Endothelial cell of umbilical vein (primary cell): Measurements from ENCODE around the gene SUGP1. TPM values are rescaled to one million over a fixed set of nuclear protein-coding genes. Genes with fewer than 3 reads are reported as not detected.

ENCODE experiments used
- BruUV-seq: library from RNA; stranded (reverse); fragments of 400-500 nt; replicated peaks from 2 replicates; lab custom pipeline; 2021; lab: Mats Ljungman, UMichigan
- CTCF ChIA-PET: fragments of 300-600, 350-600 bp; sonication (Branson Sonifier 250); formaldehyde crosslinking; loops from one replicate; lab custom pipeline; 2021; ENCODE audit warnings: antibody characterized with exemption, inconsistent platforms; lab: Charles Lee
- POLR2A ChIA-PET: fragments of 300-600, 350-600 bp; sonication (Branson Sonifier 250); formaldehyde crosslinking; loops from one replicate; lab custom pipeline; 2021; ENCODE audit warnings: antibody characterized with exemption, inconsistent platforms; lab: Charles Lee
- DNase-seq: peaks from one replicate; pipeline ENCODE4 v3.0.0-alpha.2; 2011; ENCODE audit warnings: low read depth, low spot score
- FAIRE-seq: peaks from 2 replicates; lab custom pipeline; 2011; peaks lifted over from hg19 to GRCh38; lab: Jason Lieb, UNC
- H2AFZ ChIP-seq: 2 replicates; pipeline ENCODE4 v1.6.0; 2012; ENCODE audit warnings: low read depth, low read length, control low read depth, inconsistent platforms
- H3K27ac ChIP-seq: 2 replicates; pipeline ENCODE4 v1.5.1; 2011; ENCODE audit warnings: low read depth, mild to moderate bottlenecking, control low read depth, low read length, moderate library complexity; ENCODE audit not compliant: insufficient read depth
- H3K27me3 ChIP-seq, 2 experiments: 2 replicates each; pipeline versions ENCODE4 v1.6.0 to v1.6.1; 2011; ENCODE audit warnings: low read length in 2 of 2, mixed read lengths in 1 of 2; ENCODE audit not compliant: control insufficient read depth in 2 of 2, insufficient read depth in 2 of 2
- H3K36me3 ChIP-seq, 2 experiments: 2 replicates in 1 of 2; 3 replicates in 1 of 2; pipeline ENCODE4 v1.5.1; 2011; ENCODE audit warnings: low read length in 2 of 2, mild to moderate bottlenecking in 1 of 2, moderate library complexity in 1 of 2; ENCODE audit not compliant: control insufficient read depth in 2 of 2, insufficient read depth in 2 of 2; ENCODE audit errors: extremely low read depth in 1 of 2
- H3K4me1 ChIP-seq: 3 replicates; pipeline ENCODE4 v1.5.1; 2011; ENCODE audit warnings: mild to moderate bottlenecking, low read length; ENCODE audit not compliant: control insufficient read depth, insufficient read depth; ENCODE audit errors: extremely low read depth
- H3K4me2 ChIP-seq: 2 replicates; pipeline ENCODE4 v1.6.1; 2011; ENCODE audit warnings: low read length, control low read depth, mixed read lengths; ENCODE audit not compliant: insufficient read depth
- H3K4me3 ChIP-seq, 3 experiments: fragments of 200-600 bp in 1 of 3; sonication (generic), shearing (Covaris generic) in 1 of 3; replicated peaks in 1 of 3; 2 replicates each; pipeline ENCODE4 v1.5.1; 2011 to 2016; ENCODE audit warnings: control low read depth in 3 of 3, low read length in 3 of 3, mild to moderate bottlenecking in 2 of 3, inconsistent platforms in 1 of 3, low read depth in 1 of 3, moderate library complexity in 1 of 3; ENCODE audit not compliant: insufficient read depth in 1 of 3
- H3K79me2 ChIP-seq: 2 replicates; pipeline ENCODE4 v1.6.0; 2012; ENCODE audit warnings: low read length, inconsistent platforms; ENCODE audit not compliant: control insufficient read depth, insufficient read depth
- H3K9ac ChIP-seq: replicated peaks from 2 replicates; pipeline ENCODE3; 2011; ENCODE audit warnings: low read length, control low read depth; ENCODE audit not compliant: insufficient read depth; ENCODE audit errors: extremely low read depth
- H3K9me1 ChIP-seq: replicated peaks from 3 replicates; pipeline ENCODE4 v1.6.0; 2011; ENCODE audit warnings: mild to moderate bottlenecking, low read length; ENCODE audit not compliant: control insufficient read depth, insufficient read depth; ENCODE audit errors: extremely low read depth
- H3K9me3 ChIP-seq: replicated peaks from 2 replicates; pipeline ENCODE4 v1.5.1; 2012; ENCODE audit warnings: low read length, inconsistent platforms; ENCODE audit not compliant: control insufficient read depth, insufficient read depth
- H4K20me1 ChIP-seq: replicated peaks from 2 replicates; pipeline ENCODE3; 2011; ENCODE audit warnings: mild to moderate bottlenecking, low read length; ENCODE audit not compliant: control insufficient read depth, insufficient read depth; ENCODE audit errors: extremely low read depth
- CTCF ChIP-seq, 2 donors: IDR thresholded peaks; 1 replicate in 1 of 2; 2 replicates in 1 of 2; pipeline ENCODE4 v1.5.1; 2011; ENCODE audit warnings: low read length in 2 of 2, mild to moderate bottlenecking in 2 of 2, moderate library complexity in 2 of 2, control low read depth in 1 of 2, inconsistent platforms in 1 of 2, low read depth in 1 of 2; ENCODE audit not compliant: insufficient read depth in 1 of 2; ENCODE audit errors: extremely low read depth in 1 of 2
- FOS ChIP-seq: IDR thresholded peaks from 2 replicates; pipeline ENCODE4 v1.6.1; 2011; ENCODE audit warnings: mild to moderate bottlenecking, low read length, moderate library complexity, borderline replicate concordance; ENCODE audit not compliant: insufficient read depth
- GATA2 ChIP-seq: IDR thresholded peaks from 2 replicates; pipeline ENCODE4 v1.7.0; 2011; ENCODE audit warnings: low read depth, mild to moderate bottlenecking, moderate library complexity, mixed read lengths, low read length; ENCODE audit not compliant: insufficient read length, insufficient read depth
- MAX ChIP-seq: IDR thresholded peaks from 2 replicates; pipeline ENCODE4 v1.6.1; 2011; ENCODE audit not compliant: insufficient read depth, insufficient read length
- MYC ChIP-seq: IDR thresholded peaks from one replicate; pipeline ENCODE4 v1.6.1; 2011; ENCODE audit warnings: mild to moderate bottlenecking, low read depth, low read length
- POLR2AphosphoS5 ChIP-seq: IDR thresholded peaks from 2 replicates; pipeline ENCODE4 v1.6.1; 2012; ENCODE audit warnings: low read depth, mild to moderate bottlenecking, control low read depth, low read length, moderate library complexity; ENCODE audit not compliant: insufficient read depth
- dilution Hi-C: fragments of 300-500 bp; cut with MboI; formaldehyde crosslinking; loops from one replicate; pipeline ENCODE4 v1.15.0; 2019; ENCODE audit warnings: low sequenced_read_pairs; ENCODE audit not compliant: extremely low pct_ligation_motif_present
- intact Hi-C: fragments of 100-400 bp; cut with micrococcal nuclease; formaldehyde crosslinking; loops from one replicate; pipeline ENCODE4 v1.10.0; 2022
- polyA plus RNA-seq, 4 experiments: library from polyadenylated mRNA; depleted of rRNA in 3 of 4; stranded (reverse) in 3 of 4; unstranded in 1 of 4; fragments of >200 nt; gene quantifications; 2 replicates each; pipeline versions ENCODE4 v1.2.1 to v1.2.3, GENCODE V29; 2011 to 2012; ENCODE audit warnings: missing spikeins in 1 of 4
- total RNA-seq: library from RNA; stranded (reverse); gene quantifications from 2 replicates; pipeline ENCODE4 v1.2.3, GENCODE V29; 2021

SUGP1 gene
- total and polyA plus RNA-seq, 2 donors (not counting 3 experiments of a cell fraction or from before 2014, with no cell fraction given), result 41.0 to 64.7 TPM

GRCh38 chr19:19305066-19305465 is 15.2 kb downstream of the SUGP1 start:
- dilution Hi-C loops, result no loop called here
- ChIA-PET CTCF (interaction anchor here (1.0 kb wide), 1 partner anchor 186 kb away, joined by 3 read pairs; no protein-coding TSS in a partner anchor), POLR2A (no interaction called here)
- DNase-seq (no peak), FAIRE-seq (no peak)
- H3K9me3 ChIP-seq, result no peaks in the 10 kb centered on the region
- no peaks in the 10 kb centered on the region for H3K9me1 ChIP-seq
- no peaks in the 10 kb centered on the region for H4K20me1 ChIP-seq
- no peaks in the 10 kb centered on the region for H3K27me3 ChIP-seq
- intact Hi-C loops, result no loop called here
- no peaks in the 10 kb centered on the region for H3K4me1 ChIP-seq
- no peak overlapping the region for H3K9ac ChIP-seq
- H3K4me3 ChIP-seq, result no peak overlapping the region
- BruUV-seq, result no TSS peak
- H2AFZ ChIP-seq, result no peak overlapping the region
- H3K4me2 ChIP-seq, result no peak overlapping the region
- no peaks in the 10 kb centered on the region for H3K79me2 ChIP-seq
- peaks cover 13 to 67% of the 10 kb centered on the region in 2 experiments for H3K36me3 ChIP-seq
- H3K27ac ChIP-seq, result no peak overlapping the region
- TF ChIP-seq POLR2AphosphoS5 (no peak), MAX (no peak), FOS (no peak), CTCF (IDR thresholded peaks at IDR 0.05; ENCODE audit: extremely low read depth in 1 of 2, insufficient read depth in 1 of 2, low read depth in 1 of 2, low read length in 2 of 2) (no peak), MYC (no peak), GATA2 (no peak)
